MM.1S (cell line): Measurements from ENCODE around the gene SPI1.

Experiments used
- EZH2 ChIP-seq: fragments of 300-600 bp; sonication (generic); optimal IDR thresholded peaks from 2 replicates; pipeline ENCODE3; 2017; ENCODE audit warnings: low read depth, mild to moderate bottlenecking, antibody characterized with exemption, low read length, mixed read lengths
- EZH2phosphoT487 ChIP-seq: fragments of 300-600 bp; sonication (generic); IDR thresholded peaks from 2 replicates; pipeline ENCODE4 v1.6.1; 2018; ENCODE audit warnings: antibody characterized with exemption, low read length
- TF ChIP-seq, protein P1 (sequence below): fragments of 300-600 bp; sonication (generic); IDR thresholded peaks from 2 replicates; pipeline ENCODE4 v1.5.1; 2016; ENCODE audit warnings: antibody characterized with exemption, low read length, mixed read lengths

DNA sequence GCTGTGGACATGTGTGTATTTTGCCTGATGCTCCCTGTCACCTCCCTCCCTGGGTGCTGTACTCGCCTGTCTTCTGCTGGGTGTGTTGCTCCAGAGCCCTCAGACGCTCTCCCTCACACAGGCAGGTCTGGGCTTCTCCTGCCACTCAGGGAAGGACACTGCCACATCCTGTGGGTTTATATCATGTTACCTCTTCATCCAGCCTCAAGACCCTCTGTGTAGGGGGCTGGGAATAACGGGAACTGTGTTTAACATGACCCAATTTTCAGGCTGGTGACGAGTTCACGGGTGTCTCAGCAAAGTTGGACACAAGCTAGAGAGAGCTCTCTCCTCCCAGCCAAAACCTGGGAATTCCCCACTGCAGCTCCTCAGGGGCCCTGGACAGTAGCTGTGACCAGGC lies 50.4 kb downstream of the SPI1 start:
- TF ChIP-seq, protein P1, sequence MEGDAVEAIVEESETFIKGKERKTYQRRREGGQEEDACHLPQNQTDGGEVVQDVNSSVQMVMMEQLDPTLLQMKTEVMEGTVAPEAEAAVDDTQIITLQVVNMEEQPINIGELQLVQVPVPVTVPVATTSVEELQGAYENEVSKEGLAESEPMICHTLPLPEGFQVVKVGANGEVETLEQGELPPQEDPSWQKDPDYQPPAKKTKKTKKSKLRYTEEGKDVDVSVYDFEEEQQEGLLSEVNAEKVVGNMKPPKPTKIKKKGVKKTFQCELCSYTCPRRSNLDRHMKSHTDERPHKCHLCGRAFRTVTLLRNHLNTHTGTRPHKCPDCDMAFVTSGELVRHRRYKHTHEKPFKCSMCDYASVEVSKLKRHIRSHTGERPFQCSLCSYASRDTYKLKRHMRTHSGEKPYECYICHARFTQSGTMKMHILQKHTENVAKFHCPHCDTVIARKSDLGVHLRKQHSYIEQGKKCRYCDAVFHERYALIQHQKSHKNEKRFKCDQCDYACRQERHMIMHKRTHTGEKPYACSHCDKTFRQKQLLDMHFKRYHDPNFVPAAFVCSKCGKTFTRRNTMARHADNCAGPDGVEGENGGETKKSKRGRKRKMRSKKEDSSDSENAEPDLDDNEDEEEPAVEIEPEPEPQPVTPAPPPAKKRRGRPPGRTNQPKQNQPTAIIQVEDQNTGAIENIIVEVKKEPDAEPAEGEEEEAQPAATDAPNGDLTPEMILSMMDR = no peak
- TF ChIP-seq EZH2 = no peak
- no peak for TF ChIP-seq EZH2phosphoT487
